T-helper 2 cell treated with Interferon-gamma antibody and Interleukin-4, amounts not matched to agents 100 ng/mL and 5 ng/mL, for 36 hours (primary cell): Measurements from ENCODE around the gene NDUFA9. TPM values are rescaled to one million over a fixed set of nuclear protein-coding genes. Genes with fewer than 3 reads are reported as not detected.

Source experiments
- intact Hi-C: fragments of 100-400 bp; cut with micrococcal nuclease; formaldehyde crosslinking; loops from one replicate; pipeline ENCODE4 v1.15.1; 2023
- total RNA-seq: library from RNA; stranded (reverse); gene quantifications from 2 replicates; pipeline ENCODE4 v1.2.3, GENCODE V29; 2022

The NDUFA9 gene
- total RNA-seq = 110 and 129 TPM in 2 replicates

- intact Hi-C loops = loop anchor here (1.0 kb wide), 3 partner anchors 44 to 181 kb away; partner anchors contain the start of gene RAD51AP1
Measured at GRCh38 chr12:4648501-4649357, at the start of gene NDUFA9, which contains the start of gene AKAP3. Gene NDUFA9, plus strand, starts transcription at chr12:4649114. Its CDS starts 13 bp downstream, at chr12:4649127. Gene AKAP3, minus strand, starts transcription at chr12:4649051. Its CDS starts 10,855 bp downstream, at chr12:4638196.

- intact Hi-C loops = no loop called here
Measured at GRCh38 chr12:4603421-4603820, 45.5 kb upstream of the NDUFA9 start.

DNA sequence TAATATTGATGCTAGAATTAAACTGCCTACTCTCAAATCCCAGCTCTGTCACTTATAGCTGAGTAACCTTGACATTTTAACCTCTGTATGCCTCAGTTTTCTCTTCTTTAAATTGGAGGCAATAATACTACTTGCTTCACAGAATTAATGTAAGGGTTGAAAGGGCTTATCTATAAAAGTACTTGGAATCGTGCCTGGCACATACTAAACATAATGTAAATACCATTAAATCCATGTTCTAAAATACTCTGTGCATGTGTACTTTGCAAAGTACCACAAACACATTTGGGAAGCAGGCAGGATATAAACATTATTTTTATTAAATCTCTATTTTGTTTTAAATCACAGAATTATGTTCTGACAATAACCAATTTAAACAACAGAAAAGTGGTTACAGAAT, 45.0 kb upstream of the NDUFA9 start:
- intact Hi-C loops = loop anchor here (1.0 kb wide), 3 partner anchors 45 to 283 kb away; partner anchors contain the start of genes AKAP3, NDUFA9 and TIGAR

DNA sequence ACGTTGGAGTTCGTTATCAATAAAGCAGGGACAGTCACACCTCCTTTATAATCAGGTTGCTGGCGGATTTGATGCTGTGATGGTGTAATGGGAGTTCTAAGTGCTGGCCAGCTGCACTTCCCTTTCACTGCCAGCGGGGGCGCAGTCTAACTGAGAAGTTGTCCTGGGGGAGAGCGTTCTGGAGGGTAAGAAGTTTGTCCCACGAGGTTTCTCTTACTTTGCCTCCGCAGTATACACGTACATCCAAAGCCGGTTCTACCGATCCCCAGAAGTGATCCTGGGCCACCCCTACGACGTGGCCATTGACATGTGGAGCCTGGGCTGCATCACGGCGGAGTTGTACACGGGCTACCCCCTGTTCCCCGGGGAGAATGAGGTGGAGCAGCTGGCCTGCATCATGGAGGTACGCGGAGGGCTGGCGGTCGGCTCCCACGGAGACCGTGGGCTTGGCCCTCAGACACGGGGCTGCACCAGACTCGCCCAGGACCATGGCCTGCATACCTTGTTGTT, 44.2 kb upstream of the NDUFA9 start:
- intact Hi-C loops = loop anchor here (1.0 kb wide), 3 partner anchors 45 to 283 kb away; partner anchors contain the start of genes AKAP3, NDUFA9 and TIGAR

- intact Hi-C loops = no loop called here
Measured at GRCh38 chr12:4607056-4607455, 41.9 kb upstream of the NDUFA9 start.

DNA sequence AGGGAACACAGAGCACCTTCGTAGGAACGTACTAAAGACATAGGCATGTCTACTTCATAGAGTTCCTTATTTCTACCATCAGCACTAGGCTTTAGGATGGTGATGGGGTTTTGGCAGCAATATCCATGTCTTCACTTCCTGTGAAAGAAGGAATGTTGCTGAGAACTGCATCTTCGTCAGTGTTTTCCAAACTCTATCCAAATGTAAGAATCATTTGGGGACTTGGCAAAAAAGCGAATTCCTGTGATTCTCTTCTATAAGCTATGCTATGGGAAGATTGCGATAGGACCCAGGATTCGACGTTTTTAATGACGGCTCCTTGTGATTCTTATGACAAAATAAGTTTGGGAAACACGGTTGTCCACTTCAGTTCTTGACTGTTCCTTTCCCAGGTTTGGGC, 39.8 kb upstream of the NDUFA9 start:
- intact Hi-C loops = no loop called here

- intact Hi-C loops = no loop called here
Measured at GRCh38 chr12:4610481-4610880, 38.4 kb upstream of the NDUFA9 start.

- intact Hi-C loops = no loop called here
Measured at GRCh38 chr12:4615667-4616066, 33.2 kb upstream of the NDUFA9 start.

- intact Hi-C loops = no loop called here
Measured at GRCh38 chr12:4621511-4621910, 27.4 kb upstream of the NDUFA9 start.

DNA sequence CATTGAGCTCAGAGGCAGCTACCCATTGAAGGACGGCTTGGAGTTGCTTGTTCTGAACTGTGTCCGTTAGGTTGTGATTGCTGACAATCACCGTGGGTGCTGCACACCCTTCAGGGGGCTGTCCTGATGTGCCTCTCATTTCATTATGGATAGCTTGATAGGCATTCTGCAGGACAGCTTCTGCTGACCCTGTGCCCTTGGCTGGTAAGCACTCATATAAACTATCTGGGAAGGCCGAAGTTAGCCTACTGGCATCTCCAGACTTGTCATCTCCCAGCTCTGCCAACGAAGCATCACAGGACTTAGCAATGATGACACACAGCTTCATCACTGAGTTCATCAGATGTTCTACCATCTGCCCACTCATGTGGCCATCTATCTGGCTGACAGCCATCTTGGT, 22.4 kb upstream of the NDUFA9 start:
- intact Hi-C loops = no loop called here

DNA sequence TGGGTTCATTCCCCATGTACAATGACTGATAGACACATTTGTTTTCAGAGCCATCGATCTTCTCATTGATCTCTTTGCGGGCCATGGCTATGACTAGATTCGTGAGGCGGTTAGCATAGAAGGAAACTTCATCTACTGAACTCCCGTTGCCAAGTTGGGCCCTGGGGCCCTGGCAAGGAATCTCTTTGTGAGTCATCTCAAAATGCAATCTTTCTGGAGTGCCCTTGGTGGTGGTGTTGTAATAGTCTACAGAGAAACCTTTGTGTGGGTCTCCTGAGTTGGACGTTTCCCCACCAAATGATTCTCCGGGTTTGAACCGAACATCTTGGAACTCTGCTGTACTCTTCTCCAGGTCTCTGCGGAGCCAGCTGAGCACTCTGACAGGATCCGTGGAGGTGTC, 20.5 kb upstream of the NDUFA9 start:
- intact Hi-C loops = no loop called here

- intact Hi-C loops = no loop called here
Measured at GRCh38 chr12:4630262-4630661, 18.7 kb upstream of the NDUFA9 start.

DNA sequence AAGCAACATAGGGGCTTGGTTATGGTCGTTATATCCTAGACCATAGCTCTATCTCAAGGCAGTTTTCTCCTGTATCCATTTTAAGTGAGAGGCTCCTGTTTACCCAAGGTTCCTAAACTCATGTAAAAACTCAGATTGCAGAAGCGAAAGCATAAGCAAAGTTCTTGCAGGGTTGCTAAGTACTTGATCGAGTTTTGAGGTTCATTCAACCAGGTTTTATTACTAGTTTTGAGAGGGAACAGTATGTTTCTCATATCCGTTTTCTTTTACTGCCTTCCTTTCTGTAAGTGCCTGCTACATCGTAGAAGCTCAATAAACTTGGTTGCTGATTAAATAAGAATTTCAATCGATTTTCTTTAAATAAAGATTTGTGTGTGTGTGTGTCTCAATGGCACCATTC, 5.2 kb upstream of the NDUFA9 start:
- intact Hi-C loops = no loop called here

DNA sequence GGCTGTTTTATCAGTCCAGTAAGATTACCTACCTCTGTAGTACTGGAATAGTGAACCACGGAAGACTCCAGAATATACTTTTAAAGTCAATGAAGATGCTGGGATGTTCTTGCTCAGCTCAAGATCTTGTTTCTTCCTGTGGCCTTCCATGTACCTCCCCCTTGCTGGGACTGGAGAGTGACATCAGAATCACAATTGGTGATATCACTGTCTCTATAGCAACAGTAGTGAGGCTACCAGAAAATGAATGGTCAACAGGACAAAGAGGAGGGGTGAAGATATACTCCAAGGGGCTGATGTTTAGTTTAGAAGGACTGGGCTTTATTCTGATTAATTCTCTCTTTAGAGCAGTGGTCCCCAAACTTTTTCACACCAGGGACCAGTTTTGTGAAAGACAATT, 3.9 kb upstream of the NDUFA9 start:
- intact Hi-C loops = no loop called here

DNA sequence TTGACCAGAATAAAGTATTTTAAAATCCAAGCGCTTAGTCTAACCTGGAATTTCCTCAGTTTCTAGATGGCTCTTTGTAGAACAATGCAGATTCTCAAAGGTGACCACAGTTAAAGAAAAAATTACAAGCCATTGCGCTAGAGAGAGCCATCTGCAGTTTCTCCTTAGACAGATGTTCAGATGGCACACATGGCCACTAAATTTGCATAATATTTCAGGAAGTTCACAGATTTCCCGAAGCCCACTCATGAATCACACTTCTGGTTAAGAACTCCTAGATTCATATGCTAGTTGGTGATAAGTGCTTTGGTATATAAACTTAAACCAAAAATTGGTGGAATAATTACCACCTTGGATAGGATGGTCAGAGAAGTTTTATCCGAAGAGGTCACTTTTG, 812 bp upstream of the NDUFA9 start:
- intact Hi-C loops = no loop called here

DNA sequence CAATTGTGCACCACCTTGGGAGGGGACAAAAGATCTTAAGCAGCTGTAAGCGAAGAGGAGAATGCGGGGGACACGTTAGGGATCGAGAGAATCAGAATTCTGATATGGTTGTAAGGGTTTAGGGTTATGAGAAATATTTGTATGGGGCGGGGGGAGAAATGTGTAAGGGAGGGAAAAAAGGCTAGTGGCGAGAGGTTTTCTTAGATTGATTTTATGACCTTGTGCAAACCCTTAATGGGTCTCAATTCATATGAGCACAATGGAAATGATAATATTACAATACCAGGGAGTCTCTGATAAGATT, 396 bp downstream of the NDUFA9 start:
- intact Hi-C loops = loop anchor here (1.0 kb wide), 3 partner anchors 45 to 180 kb away; partner anchors contain the start of gene RAD51AP1

DNA sequence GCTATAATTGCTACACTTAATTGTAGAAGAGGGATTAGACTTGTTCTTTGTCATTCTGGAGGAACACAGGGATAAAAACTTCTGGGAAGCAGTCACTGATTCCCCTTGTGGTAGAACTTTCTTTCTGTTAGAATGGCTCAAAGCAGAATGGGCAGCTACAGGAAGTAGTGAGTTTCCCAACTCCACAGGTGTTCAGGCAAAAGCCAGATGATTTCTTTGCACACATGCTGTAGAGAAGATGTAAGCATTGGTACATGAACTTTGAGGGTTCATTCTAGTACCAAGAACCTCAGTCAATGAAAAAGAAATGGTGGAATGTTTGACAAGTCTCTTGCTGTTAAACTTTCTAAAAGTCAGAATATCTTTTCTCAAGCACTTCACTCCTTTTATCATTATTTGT, 4.3 kb downstream of the NDUFA9 start:
- intact Hi-C loops = no loop called here

DNA sequence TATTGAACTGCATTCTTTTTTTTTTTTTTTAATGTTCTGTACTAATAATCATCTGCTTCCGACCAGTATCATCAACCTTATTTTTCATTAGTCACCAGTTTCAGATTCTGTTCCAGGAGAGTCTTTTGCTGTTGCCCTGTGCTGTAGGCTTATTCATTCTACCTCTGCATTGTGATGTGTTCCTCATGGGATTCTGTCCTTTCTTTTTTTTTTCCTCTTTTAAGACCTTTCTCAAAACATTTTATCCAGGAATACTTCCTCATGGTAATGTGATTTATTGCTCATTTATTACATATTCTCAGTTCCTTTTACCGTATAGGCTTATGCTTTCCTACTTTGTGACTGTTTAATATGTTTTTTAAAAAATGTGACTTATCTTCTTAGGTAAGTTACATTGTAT, 4.8 kb downstream of the NDUFA9 start:
- intact Hi-C loops = no loop called here

DNA sequence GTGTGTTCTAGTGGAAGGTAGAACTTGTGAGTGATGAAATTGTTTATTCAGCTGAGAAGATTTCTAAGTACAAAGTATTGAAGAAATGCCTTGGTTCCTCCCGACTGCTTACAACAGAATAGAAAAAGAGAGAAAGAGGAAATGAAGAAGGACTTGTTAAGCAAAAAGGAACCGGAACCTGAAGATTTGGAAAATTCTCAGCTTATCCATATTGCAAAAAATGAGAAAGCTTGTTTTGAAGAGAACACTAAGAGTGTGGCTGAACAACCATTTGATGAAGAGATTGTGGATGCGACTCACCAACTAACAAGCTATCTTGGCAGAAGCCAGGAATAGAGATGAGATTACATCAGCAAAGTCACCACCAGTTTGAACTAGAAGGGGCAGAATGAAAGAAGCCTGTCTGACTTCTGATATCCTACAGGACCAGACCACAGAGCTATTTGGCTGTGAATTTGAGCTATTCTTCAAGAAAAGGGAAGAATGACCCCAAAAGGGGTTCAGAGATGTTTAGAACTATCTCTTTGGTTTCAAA, 15.1 kb downstream of the NDUFA9 start:
- intact Hi-C loops = no loop called here

- intact Hi-C loops = no loop called here
Measured at GRCh38 chr12:4665236-4665635, 16.3 kb downstream of the NDUFA9 start.

DNA sequence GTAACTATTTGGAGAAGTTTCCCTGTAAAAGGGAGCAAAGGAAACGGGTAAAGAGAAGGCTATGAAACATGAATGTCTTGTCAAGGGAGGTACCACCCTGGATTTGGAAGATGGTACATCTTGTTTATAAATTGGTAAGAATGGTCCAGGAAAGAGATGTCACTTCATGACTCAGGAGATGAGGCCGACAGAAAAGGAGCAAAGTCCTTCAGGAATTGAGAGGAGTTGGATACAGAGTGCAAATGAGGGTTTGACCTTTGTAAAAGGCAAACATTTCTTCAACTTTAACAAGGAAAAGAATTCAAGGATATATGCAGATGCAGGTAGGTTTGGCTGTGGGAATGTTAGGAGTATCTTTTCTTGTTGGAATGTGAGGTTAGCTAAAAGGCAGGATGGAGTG, 30.8 kb downstream of the NDUFA9 start:
- intact Hi-C loops = no loop called here

DNA sequence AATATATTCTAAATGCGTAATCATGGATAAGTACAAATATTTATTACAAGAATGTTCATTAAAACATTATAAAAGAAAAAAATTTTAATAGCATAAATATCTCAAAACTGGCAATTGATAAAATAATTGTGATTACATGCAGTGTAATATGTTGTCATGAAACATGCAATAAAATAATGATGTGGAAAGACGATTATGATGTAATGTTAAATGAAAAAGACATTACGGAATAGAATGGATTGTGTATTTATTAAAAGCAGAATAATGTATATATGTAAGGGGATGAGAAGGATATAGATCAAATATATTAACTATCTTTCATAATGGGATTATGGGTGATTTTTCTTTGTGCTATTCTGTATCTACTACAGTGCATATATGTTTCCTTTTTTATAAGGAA, 32.8 kb downstream of the NDUFA9 start:
- intact Hi-C loops = no loop called here

- intact Hi-C loops = no loop called here
Measured at GRCh38 chr12:4685317-4685716, 36.4 kb downstream of the NDUFA9 start.
